ENCODE results near the gene SIX2.

SIX2 gene

GRCh38 chr2:44999540-44999939 lies 9.7 kb downstream of the SIX2 start:
- Mint-ChIP-seq H3K27ac (no peak overlapping the region), H3K4me1 (peaks cover 21% of the 10 kb centered on the region), H3K4me3 (no peak overlapping the region), H3K9me3 (no peaks in the 10 kb centered on the region), H3K27me3 (peaks cover 60% of the 10 kb centered on the region), H3K36me3 (no peaks in the 10 kb centered on the region)

- Mint-ChIP-seq H3K27me3 (peaks cover 60% of the 10 kb centered on the region), H3K4me1 (peaks cover 16% of the 10 kb centered on the region), H3K27ac (no peak overlapping the region), H3K36me3 (no peaks in the 10 kb centered on the region), H3K4me3 (no peak overlapping the region), H3K9me3 (no peaks in the 10 kb centered on the region)
These were observed 11.3 kb downstream of the SIX2 start for GRCh38 chr2:44997963-44998362.

DNA sequence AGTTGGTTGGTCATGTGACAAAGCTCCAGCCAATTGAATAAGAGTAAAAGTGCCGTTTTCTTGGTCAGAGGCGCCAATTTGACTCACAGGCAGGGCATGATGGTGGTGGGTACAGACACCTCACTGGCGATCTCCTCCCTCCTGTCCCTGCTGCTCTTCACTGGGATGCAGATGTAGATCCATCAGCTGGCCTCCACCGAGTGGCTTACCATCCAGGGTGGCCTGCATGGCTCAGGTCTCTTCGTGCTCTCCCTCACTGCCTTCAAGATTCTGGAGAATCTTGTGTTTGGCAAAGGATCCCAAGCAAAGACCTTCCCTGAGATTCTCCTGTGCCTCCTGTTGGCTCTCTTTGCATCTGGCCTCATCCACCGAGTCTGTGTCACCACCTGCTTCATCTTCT lies 12.9 kb downstream of the SIX2 start:
- Mint-ChIP-seq H3K4me1 (peaks cover 6% of the 10 kb centered on the region), H3K9me3 (peaks cover 7% of the 10 kb centered on the region), H3K27me3 (peaks cover 54% of the 10 kb centered on the region), H3K4me3 (no peak overlapping the region), H3K27ac (no peak overlapping the region), H3K36me3 (peaks cover 2% of the 10 kb centered on the region)

DNA sequence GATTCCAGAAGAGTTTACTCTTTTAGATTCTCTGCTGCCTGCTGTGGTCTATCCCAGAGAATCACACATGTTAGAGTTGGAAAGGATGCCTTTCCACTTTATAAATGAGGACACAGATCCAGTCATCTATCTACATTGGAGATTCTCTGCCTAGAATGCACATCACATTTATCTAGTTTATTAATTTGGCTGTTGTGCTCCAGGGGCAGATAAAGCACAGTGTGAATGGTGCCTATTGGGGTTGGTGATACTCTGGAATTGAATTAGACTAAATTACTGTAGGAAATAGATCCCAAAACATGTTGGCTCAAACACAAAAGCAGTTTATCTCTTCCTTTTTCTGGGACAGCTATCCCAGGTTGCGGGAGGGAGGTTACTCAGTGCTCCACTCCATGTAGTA lies 14.9 kb downstream of the SIX2 start:
- Mint-ChIP-seq H3K27me3 (peaks cover 50% of the 10 kb centered on the region), H3K27ac (no peak overlapping the region), H3K4me3 (no peak overlapping the region), H3K9me3 (peaks cover 12% of the 10 kb centered on the region), H3K36me3 (peaks cover 2% of the 10 kb centered on the region), H3K4me1 (no peaks in the 10 kb centered on the region)

GRCh38 chr2:44989176-44989575 lies 20.1 kb downstream of the SIX2 start:
- peaks cover 12% of the 10 kb centered on the region for H3K9me3 Mint-ChIP-seq
- no peak overlapping the region for H3K27ac Mint-ChIP-seq
- peaks cover 2% of the 10 kb centered on the region for H3K36me3 Mint-ChIP-seq
- H3K4me3 Mint-ChIP-seq: no peak overlapping the region
- no peaks in the 10 kb centered on the region for H3K4me1 Mint-ChIP-seq
- H3K27me3 Mint-ChIP-seq: peaks cover 23% of the 10 kb centered on the region

- Mint-ChIP-seq H3K27ac (no peak overlapping the region), H3K36me3 (no peaks in the 10 kb centered on the region), H3K4me1 (peaks cover 5% of the 10 kb centered on the region), H3K27me3 (peaks cover 4% of the 10 kb centered on the region), H3K4me3 (no peak overlapping the region), H3K9me3 (no peaks in the 10 kb centered on the region)
These were observed 25.2 kb downstream of the SIX2 start for GRCh38 chr2:44983836-44984604.

DNA sequence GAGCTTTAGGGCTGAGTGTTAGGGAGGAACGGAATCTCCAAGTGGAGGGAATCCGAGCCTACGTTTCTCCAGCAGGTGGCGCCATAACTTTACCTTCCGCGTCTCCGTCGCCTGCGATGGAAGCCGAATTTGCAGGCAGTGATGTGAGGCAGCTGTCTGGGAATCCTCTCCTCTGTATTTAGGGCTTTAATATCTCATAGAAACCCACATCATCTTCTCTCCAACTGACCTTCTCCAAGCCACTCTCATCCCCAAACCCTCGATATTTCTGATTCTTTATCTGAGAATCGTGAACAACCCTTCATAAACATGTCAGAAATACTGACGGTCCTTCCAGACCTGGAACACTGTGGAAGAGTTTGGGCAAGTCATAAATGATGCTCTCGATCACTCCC lies 27.5 kb downstream of the SIX2 start:
- Mint-ChIP-seq H3K4me3 (no peak overlapping the region), H3K36me3 (no peaks in the 10 kb centered on the region), H3K4me1 (peaks cover 5% of the 10 kb centered on the region), H3K27me3 (peaks cover 4% of the 10 kb centered on the region), H3K27ac (no peak overlapping the region), H3K9me3 (no peaks in the 10 kb centered on the region)

GRCh38 chr2:44980751-44981713 lies 28.2 kb downstream of the SIX2 start:
- peaks cover 5% of the 10 kb centered on the region for H3K4me1 Mint-ChIP-seq
- H3K9me3 Mint-ChIP-seq: no peaks in the 10 kb centered on the region
- no peak overlapping the region for H3K4me3 Mint-ChIP-seq
- peaks cover 2% of the 10 kb centered on the region for H3K27me3 Mint-ChIP-seq
- H3K27ac Mint-ChIP-seq: no peak overlapping the region
- H3K36me3 Mint-ChIP-seq: no peaks in the 10 kb centered on the region

DNA sequence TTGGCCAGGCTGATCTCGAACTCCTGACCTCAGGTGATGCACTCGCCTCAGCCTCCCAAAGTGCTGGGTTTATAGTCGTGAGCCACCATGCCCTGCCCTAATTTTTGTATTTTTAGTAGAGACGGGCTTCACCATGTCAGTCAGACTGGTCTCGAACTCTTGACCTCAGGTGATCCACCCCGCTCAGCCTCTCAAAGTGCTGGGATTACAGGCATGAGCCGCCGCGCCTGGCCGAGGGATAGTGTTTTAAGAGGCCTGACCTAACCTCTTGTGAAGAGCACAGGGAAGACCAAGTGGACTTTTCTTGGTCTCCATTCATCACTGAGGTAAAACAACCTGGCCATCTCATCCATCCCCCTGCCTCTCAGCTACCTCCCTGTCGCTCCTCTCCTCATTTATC lies 29.7 kb downstream of the SIX2 start:
- H3K27ac Mint-ChIP-seq: no peak overlapping the region
- no peaks in the 10 kb centered on the region for H3K36me3 Mint-ChIP-seq
- H3K27me3 Mint-ChIP-seq: peaks cover 2% of the 10 kb centered on the region
- no peaks in the 10 kb centered on the region for H3K9me3 Mint-ChIP-seq
- peaks cover 5% of the 10 kb centered on the region for H3K4me1 Mint-ChIP-seq
- no peak overlapping the region for H3K4me3 Mint-ChIP-seq

DNA sequence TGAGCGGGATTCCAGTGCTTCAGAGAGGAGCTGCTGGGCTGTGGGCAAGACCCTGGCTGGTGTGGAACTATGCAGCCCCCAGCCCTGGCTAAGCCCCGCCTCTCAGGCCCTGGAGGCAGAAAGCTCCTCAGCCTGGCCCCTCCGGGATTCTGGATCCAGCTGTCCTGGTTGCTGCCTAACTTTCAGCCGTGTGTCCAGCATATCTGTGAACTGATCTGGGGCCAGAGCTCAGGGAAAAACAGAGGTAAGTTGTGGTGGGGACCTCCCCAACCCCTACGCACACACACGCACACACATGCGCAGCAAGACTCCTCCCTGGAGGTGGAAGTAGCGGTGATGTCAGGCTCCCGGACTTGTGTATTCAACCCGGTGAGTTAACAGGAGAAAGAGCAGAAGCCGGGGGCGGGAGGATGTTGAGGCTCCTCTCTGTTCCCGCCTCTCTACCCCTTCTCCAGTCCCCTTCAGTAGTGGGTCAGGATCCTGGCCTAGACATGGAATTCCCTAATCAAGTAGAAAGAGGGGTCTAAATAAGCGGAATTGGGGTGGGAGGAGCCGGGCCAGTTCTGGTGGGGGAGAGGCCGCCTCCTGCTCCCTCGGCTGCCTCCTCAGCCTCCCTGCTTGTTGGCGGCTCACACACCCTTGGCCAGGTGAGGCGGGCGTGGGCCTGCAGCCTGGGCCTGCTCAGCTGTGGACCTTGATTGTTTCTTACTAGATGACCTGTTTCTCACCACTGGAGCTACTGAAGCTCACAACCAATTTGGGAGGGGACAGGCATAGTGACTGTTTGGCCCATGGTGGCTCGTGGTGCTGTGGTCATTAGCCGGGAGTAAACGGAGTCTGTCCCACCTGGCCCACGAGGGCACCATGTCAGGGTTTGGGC lies 33.4 kb downstream of the SIX2 start:
- H3K9me3 Mint-ChIP-seq: no peaks in the 10 kb centered on the region
- H3K27ac Mint-ChIP-seq: no peak overlapping the region
- peaks cover 6% of the 10 kb centered on the region for H3K27me3 Mint-ChIP-seq
- H3K36me3 Mint-ChIP-seq: no peaks in the 10 kb centered on the region
- no peaks in the 10 kb centered on the region for H3K4me1 Mint-ChIP-seq
- no peak overlapping the region for H3K4me3 Mint-ChIP-seq

DNA sequence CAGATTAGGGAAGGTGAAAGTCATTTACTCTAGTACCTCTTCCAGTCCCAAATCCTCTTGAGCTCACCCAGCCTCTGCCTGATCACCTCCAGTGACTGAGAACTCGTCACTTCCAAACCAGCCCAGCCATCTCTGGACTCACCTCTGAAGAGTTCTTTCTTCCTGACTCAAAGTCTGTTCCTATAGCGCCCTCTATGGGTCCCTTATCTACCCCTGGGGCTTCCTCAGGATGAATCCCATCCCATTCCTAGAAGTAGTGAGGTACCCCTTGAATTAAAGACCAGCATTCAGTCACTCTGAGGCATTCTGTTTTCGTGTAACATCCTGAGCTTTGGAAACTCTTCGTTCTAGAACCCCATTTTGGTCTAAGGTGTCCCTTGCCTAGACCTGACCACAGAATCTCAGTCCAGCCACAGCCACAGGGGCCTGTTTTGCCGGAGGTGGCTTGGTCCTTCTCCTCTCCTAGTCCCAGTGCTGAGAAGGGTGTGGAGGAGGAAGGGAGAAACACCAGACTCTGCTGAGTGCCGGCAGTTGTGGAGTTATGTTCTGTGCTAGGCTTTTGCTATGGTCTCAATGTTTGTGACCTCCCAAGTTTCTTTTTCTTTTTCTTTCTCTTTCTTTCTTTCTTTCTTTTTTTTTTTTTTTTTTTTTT lies 35.1 kb downstream of the SIX2 start:
- Mint-ChIP-seq H3K27me3 (peaks cover 11% of the 10 kb centered on the region), H3K9me3 (no peaks in the 10 kb centered on the region), H3K4me1 (no peaks in the 10 kb centered on the region), H3K36me3 (no peaks in the 10 kb centered on the region), H3K4me3 (no peak overlapping the region), H3K27ac (no peak overlapping the region)

DNA sequence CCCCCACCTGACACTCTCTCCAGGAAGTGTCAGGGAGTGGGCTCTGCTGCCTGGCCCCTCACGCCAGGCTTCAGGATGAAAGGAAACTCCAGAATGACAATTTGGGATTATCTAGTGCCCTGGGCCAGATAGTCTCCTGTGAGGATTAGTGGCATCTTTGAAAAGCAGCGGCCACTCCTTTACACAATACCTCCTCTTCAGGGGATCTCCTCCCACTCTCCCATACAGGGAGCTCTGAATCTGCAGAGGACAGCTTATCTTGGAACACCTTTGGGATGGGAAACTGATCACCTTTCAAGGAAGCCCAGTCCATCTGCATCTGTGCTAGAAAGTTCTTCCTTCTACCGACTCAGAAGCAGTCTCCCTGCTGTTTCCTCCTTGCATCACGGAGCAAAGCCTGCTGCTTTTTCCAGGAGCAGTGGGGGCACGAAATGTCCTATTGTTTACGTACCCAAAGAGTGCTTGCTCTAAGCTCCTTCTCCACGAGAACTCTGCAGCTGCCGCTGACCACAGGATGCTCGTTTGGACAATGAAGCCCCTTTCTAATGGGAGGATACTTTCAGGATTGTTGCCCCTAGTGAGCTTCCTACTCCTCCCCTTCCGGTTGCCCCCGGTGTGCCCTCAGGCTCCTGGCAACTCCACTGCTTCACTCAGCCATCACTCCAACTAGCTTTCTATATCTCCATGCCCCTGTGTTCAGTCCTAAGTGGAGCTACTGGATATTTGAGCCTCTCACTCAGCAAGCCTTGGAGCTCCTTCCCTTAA lies 36.3 kb downstream of the SIX2 start:
- Mint-ChIP-seq H3K36me3 (no peaks in the 10 kb centered on the region), H3K27ac (peak overlapping the region; percentile 76), H3K9me3 (no peaks in the 10 kb centered on the region), H3K27me3 (peaks cover 11% of the 10 kb centered on the region), H3K4me3 (no peak overlapping the region), H3K4me1 (no peaks in the 10 kb centered on the region)

DNA sequence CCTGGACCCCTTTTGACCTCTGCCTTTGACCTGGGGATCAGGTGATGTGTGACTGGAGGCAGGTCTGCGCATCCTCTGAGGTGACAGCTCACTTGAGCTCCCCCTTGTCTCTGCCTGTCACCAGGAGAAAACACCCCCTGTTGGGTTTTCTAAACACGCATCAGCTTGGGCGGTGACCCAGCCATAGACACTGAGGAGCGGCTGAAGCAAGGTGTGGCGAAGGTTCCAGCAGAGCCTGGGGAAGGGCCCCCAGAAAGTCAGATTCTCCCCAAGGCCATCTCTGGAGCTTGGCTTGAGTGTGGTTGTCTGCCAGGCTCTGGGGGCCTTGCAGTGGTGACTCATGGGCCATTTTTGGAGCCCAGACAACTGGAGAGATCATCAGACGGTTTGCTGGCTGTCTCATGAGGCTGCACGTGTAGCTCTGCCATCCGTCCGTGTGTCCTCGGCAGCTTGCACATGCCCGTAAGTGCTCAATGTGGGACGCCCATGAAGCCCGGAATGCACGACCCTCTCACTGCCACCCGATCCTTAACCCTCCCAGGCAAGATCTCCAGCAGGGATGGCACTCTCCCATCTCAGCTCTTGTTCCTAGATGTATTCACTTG lies 38.3 kb downstream of the SIX2 start:
- peaks cover 13% of the 10 kb centered on the region for H3K27me3 Mint-ChIP-seq
- no peak overlapping the region for H3K27ac Mint-ChIP-seq
- no peaks in the 10 kb centered on the region for H3K36me3 Mint-ChIP-seq
- H3K4me3 Mint-ChIP-seq: no peak overlapping the region
- H3K4me1 Mint-ChIP-seq: no peaks in the 10 kb centered on the region
- no peaks in the 10 kb centered on the region for H3K9me3 Mint-ChIP-seq

DNA sequence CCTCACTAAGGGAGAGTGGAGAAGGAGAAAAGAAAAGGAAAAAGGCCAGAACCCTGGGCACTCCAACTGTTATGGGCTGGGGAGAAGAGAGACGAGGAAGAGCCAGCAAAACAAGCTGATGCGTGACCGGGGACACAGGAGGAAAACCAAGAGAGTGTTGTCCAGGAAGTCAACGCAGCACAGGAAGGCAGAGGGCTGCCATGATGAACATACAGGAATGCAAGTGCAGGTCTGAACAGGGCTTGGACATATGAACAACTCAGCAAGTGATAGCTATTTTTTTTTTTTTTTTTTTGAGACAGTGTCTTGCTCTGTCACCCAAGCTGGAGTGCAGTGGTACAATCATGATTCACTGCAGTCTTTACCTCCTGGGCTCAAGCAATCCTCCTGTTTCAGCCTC lies 39.3 kb downstream of the SIX2 start:
- Mint-ChIP-seq H3K4me1 (no peaks in the 10 kb centered on the region), H3K4me3 (no peak overlapping the region)

More for the DNA sequence above, 39.3 kb downstream of the SIX2 start:
- peaks cover 14% of the 10 kb centered on the region for H3K27me3 Mint-ChIP-seq
- H3K27ac Mint-ChIP-seq: no peak overlapping the region
- no peaks in the 10 kb centered on the region for H3K9me3 Mint-ChIP-seq
- H3K36me3 Mint-ChIP-seq: no peaks in the 10 kb centered on the region

All from activated naive CD4-positive, alpha-beta T cell treated with anti-CD3 and anti-CD28 coated beads, Interleukin-2, amount 50 U/mL, for 24 hours (primary cell).